H1 (cell line): ENCODE measurements around the gene NUMB. TPM values are rescaled to one million over a fixed set of nuclear protein-coding genes. Genes with fewer than 3 reads are reported as not detected.

Experiments used
- CTCF ChIA-PET: fragments of 300-600 bp; sonication (Branson Sonifier 250); formaldehyde crosslinking; loops from one replicate; lab custom pipeline; 2021; ENCODE audit not compliant: partially characterized antibody; lab: Charles Lee
- POLR2A ChIA-PET: fragments of 300-600 bp; sonication (Branson Sonifier 250); formaldehyde crosslinking; loops from one replicate; lab custom pipeline; 2021; ENCODE audit warnings: inconsistent platforms; ENCODE audit not compliant: partially characterized antibody; lab: Charles Lee
- DNase-seq, 2 experiments: peaks; one replicate each; pipeline versions ENCODE4 v3.0.0 to v3.0.0-alpha.2; 2010 to 2022; ENCODE audit warnings: low spot score in 2 of 2, low read depth in 1 of 2, mixed read lengths in 1 of 2
- FAIRE-seq: peaks from 2 replicates; lab custom pipeline; 2011; peaks lifted over from hg19 to GRCh38; lab: Jason Lieb, UNC
- H2AFZ ChIP-seq: 2 replicates; pipeline ENCODE4 v1.8.1; 2012; ENCODE audit warnings: low read length, inconsistent platforms
- H2AK5ac ChIP-seq: 2 replicates; pipeline ENCODE4 v1.6.1; 2013; ENCODE audit warnings: low read depth, low read length
- H2BK120ac ChIP-seq: replicated peaks from 2 replicates; pipeline ENCODE3; 2013; ENCODE audit warnings: low read depth, low read length, inconsistent platforms
- H2BK12ac ChIP-seq: 2 replicates; pipeline ENCODE4 v1.6.1; 2013; ENCODE audit warnings: low read depth, low read length
- H2BK15ac ChIP-seq: 2 replicates; pipeline ENCODE4 v1.6.1; 2013; ENCODE audit warnings: low read length
- H2BK20ac ChIP-seq: 2 replicates; pipeline ENCODE4 v1.6.1; 2013; ENCODE audit warnings: low read length
- H2BK5ac ChIP-seq: 2 replicates; pipeline ENCODE4 v1.6.1; 2013; ENCODE audit warnings: low read depth, low read length
- H3K14ac ChIP-seq: 2 replicates; pipeline ENCODE4 v1.6.1; 2013; ENCODE audit warnings: inconsistent platforms; ENCODE audit not compliant: insufficient read length
- H3K18ac ChIP-seq: 2 replicates; pipeline ENCODE4 v1.6.1; 2013; ENCODE audit warnings: low read length; ENCODE audit errors: extremely low read depth
- H3K23ac ChIP-seq: 2 replicates; pipeline ENCODE4 v1.6.1; 2013; ENCODE audit warnings: inconsistent platforms; ENCODE audit not compliant: insufficient read length
- H3K23me2 ChIP-seq: 2 replicates; pipeline ENCODE4 v1.6.1; 2013; ENCODE audit warnings: low read depth, low read length
- H3K27ac ChIP-seq: 2 replicates; pipeline ENCODE4 v1.6.1; 2011; ENCODE audit warnings: low read depth, low read length, inconsistent platforms
- H3K27me3 ChIP-seq, 4 experiments: replicated peaks in 1 of 4; 1 replicate in 1 of 4; 2 replicates in 3 of 4; pipeline versions ENCODE4 v1.6.1 to v1.8.1; 2011 to 2013; ENCODE audit warnings: low read length in 3 of 4, mild to moderate bottlenecking in 3 of 4, inconsistent platforms in 2 of 4, mixed read lengths in 2 of 4, moderate library complexity in 1 of 4; ENCODE audit not compliant: control insufficient read depth in 3 of 4, insufficient read depth in 3 of 4; ENCODE audit errors: extremely low read depth in 1 of 4
- H3K36me3 ChIP-seq, 4 experiments: 2 replicates each; pipeline versions ENCODE4 v1.6.1 to v1.8.1; 2011 to 2013; ENCODE audit warnings: mild to moderate bottlenecking in 4 of 4, low read length in 3 of 4, moderate library complexity in 2 of 4, control low read depth in 1 of 4, inconsistent platforms in 1 of 4; ENCODE audit not compliant: insufficient read depth in 4 of 4, control insufficient read depth in 2 of 4
- H3K4ac ChIP-seq: replicated peaks from 2 replicates; pipeline ENCODE3; 2013; ENCODE audit warnings: low read length, low read depth, mixed read lengths, inconsistent platforms; ENCODE audit not compliant: insufficient read length
- H3K4me1 ChIP-seq, 4 experiments: replicated peaks in 1 of 4; 1 replicate in 1 of 4; 2 replicates in 3 of 4; pipeline versions ENCODE4 v1.6.1 to v1.8.1; 2011 to 2013; ENCODE audit warnings: low read length in 3 of 4, inconsistent platforms in 2 of 4, mixed read lengths in 1 of 4; ENCODE audit not compliant: insufficient read depth in 4 of 4, control insufficient read depth in 3 of 4
- H3K4me2 ChIP-seq, 2 experiments: 2 replicates each; pipeline versions ENCODE4 v1.6.1 to v1.8.1; 2011 to 2013; ENCODE audit warnings: low read depth in 2 of 2, low read length in 2 of 2, control low read depth in 1 of 2, inconsistent platforms in 1 of 2, mild to moderate bottlenecking in 1 of 2; ENCODE audit not compliant: insufficient read depth in 1 of 2
- H3K4me3 ChIP-seq, 4 experiments: fragments of 200-600, 300-600 bp in 1 of 4; sonication (generic), shearing (Covaris generic), sonication (Bioruptor Twin) in 1 of 4; 2 replicates each; pipeline versions ENCODE4 v1.5.1 to v1.8.1; 2011 to 2016; ENCODE audit warnings: low read length in 4 of 4, low read depth in 3 of 4, control low read depth in 2 of 4, inconsistent platforms in 2 of 4, mild to moderate bottlenecking in 2 of 4, mixed read lengths in 1 of 4, moderate library complexity in 1 of 4; ENCODE audit not compliant: insufficient read depth in 2 of 4; ENCODE audit errors: extremely low read depth in 1 of 4
- H3K56ac ChIP-seq: replicated peaks from 2 replicates; pipeline ENCODE3; 2013; ENCODE audit warnings: low read depth, mild to moderate bottlenecking, mixed read lengths, low read length, inconsistent platforms; ENCODE audit not compliant: insufficient read length
- H3K79me1 ChIP-seq: 2 replicates; pipeline ENCODE4 v1.6.1; 2013; ENCODE audit warnings: low read depth, low read length, control low read depth
- H3K79me2 ChIP-seq, 2 experiments: 2 replicates each; pipeline versions ENCODE4 v1.6.1 to v1.8.1; 2012 to 2013; ENCODE audit warnings: low read length in 2 of 2, mild to moderate bottlenecking in 2 of 2, inconsistent platforms in 1 of 2; ENCODE audit not compliant: insufficient read depth in 2 of 2, control insufficient read depth in 1 of 2
- H3K9ac ChIP-seq, 4 experiments: replicated peaks in 1 of 4; 1 replicate in 1 of 4; 2 replicates in 3 of 4; pipeline versions ENCODE4 v1.6.1 to v1.8.1; 2011 to 2013; ENCODE audit warnings: low read depth in 3 of 4, low read length in 3 of 4, control low read depth in 2 of 4, mild to moderate bottlenecking in 2 of 4, moderate library complexity in 2 of 4, inconsistent platforms in 1 of 4; ENCODE audit errors: extremely low read depth in 1 of 4
- H3K9me3 ChIP-seq, 2 experiments: 2 replicates each; pipeline versions ENCODE4 v1.6.1 to v1.8.1; 2012 to 2013; ENCODE audit warnings: mild to moderate bottlenecking in 2 of 2, moderate library complexity in 2 of 2, control low read depth in 1 of 2, inconsistent platforms in 1 of 2, low read depth in 1 of 2, low read length in 1 of 2, mixed read lengths in 1 of 2; ENCODE audit not compliant: insufficient read depth in 2 of 2
- H4K20me1 ChIP-seq, 2 experiments: replicated peaks in 1 of 2; 2 replicates each; pipeline versions ENCODE3 to v1.8.1; 2011 to 2013; ENCODE audit warnings: inconsistent platforms in 2 of 2, low read length in 2 of 2, mild to moderate bottlenecking in 1 of 2; ENCODE audit not compliant: insufficient read depth in 2 of 2, control insufficient read depth in 1 of 2
- H4K5ac ChIP-seq: 2 replicates; pipeline ENCODE4 v1.6.1; 2013; ENCODE audit warnings: low read length, low read depth, mixed read lengths, inconsistent platforms; ENCODE audit not compliant: insufficient read length
- H4K8ac ChIP-seq: 2 replicates; pipeline ENCODE4 v1.8.0; 2013; ENCODE audit warnings: mild to moderate bottlenecking, moderate library complexity, low read length, inconsistent platforms; ENCODE audit not compliant: insufficient read depth; ENCODE audit errors: extremely low read depth
- H4K91ac ChIP-seq: replicated peaks from 2 replicates; pipeline ENCODE3; 2013; ENCODE audit warnings: low read length, mixed read lengths, inconsistent platforms; ENCODE audit not compliant: insufficient read length
- FOSL1 ChIP-seq: IDR thresholded peaks from 2 replicates; pipeline ENCODE4 v1.6.1; 2011; ENCODE audit warnings: mild to moderate bottlenecking, low read depth, low read length, moderate library complexity; ENCODE audit not compliant: insufficient read depth
- KDM1A ChIP-seq: fragments of 200-600, 300-600 bp; sonication (generic); IDR thresholded peaks from 2 replicates; pipeline ENCODE4 v1.7.1; 2016; ENCODE audit warnings: mild to moderate bottlenecking, low read length, borderline replicate concordance
- WGBS, 2 experiments: shearing (Covaris generic) in 1 of 2; methylation state at CpG; one replicate each; pipeline versions ENCODE4 v1.1.6 to v1.1.7; 2013 to 2015; ENCODE audit warnings: low lambda C conversion rate in 2 of 2, mixed read lengths in 2 of 2, inconsistent platforms in 1 of 2, low coverage in 1 of 2, missing lambda C conversion rate in 1 of 2; ENCODE audit not compliant: insufficient replicate concordance in 2 of 2, insufficient coverage in 1 of 2, insufficient read length in 1 of 2; ENCODE audit errors: extremely low coverage in 1 of 2, missing lambda C conversion rate in 1 of 2; 5-methylcytosine and 5-hydroxymethylcytosine counted together
- polyA plus RNA-seq, 7 experiments: library from polyadenylated mRNA; depleted of rRNA in 3 of 7; stranded (reverse) in 5 of 7; unstranded in 2 of 7; fragments of >200 nt in 5 of 7; fragments of 200-250 nt in 2 of 7; gene quantifications; 1 replicate in 5 of 7; 2 replicates in 1 of 7; 4 replicates in 1 of 7; pipeline versions ENCODE4 v1.2.1 to v1.2.3, GENCODE V29; 2011 to 2013; ENCODE audit warnings: missing spikeins in 2 of 7, mixed read lengths in 2 of 7
- total RNA-seq: library from RNA; stranded (reverse); fragmentation: NEBNext Ultra II Directional; extraction: Animal tissue kit (Norgen Biotek cat#: 25700); gene quantifications from 2 replicates; pipeline ENCODE4 v1.2.1, GENCODE V29; 2021

NUMB gene
- total and polyA plus RNA-seq, 2 of the 8 experiments (the other 6 are each of a cell fraction or from before 2014, with no cell fraction given) = 54.3 to 78.1 TPM

GRCh38 chr14:73243748-73244147, 214.6 kb downstream of the NUMB start:
- H3K56ac ChIP-seq = no peak overlapping the region
- no peak overlapping the region for H2BK20ac ChIP-seq
- ChIA-PET POLR2A (interaction anchor here (0.5 to 1.6 kb wide), 3 partner anchors 12 to 245 kb away, joined by 3 to 5 read pairs (median 4); partner anchors contain the start of gene RBM25), CTCF (interaction anchor here (1.6 to 5.8 kb wide), 3 partner anchors 12 to 229 kb away, joined by 3 to 35 read pairs (median 5); no protein-coding TSS in a partner anchor)
- H3K23me2 ChIP-seq = peaks cover 4% of the 10 kb centered on the region; the same call in 1 of the 2 replicates
- H3K4me3 ChIP-seq = no peak overlapping the region
- no peak overlapping the region for H2BK5ac ChIP-seq
- no peak overlapping the region for H2AFZ ChIP-seq
- no peak overlapping the region for H2BK120ac ChIP-seq
- no peak overlapping the region for H3K18ac ChIP-seq
- peaks cover 3 to 20% (median 13%) of the 10 kb centered on the region in 4 experiments for H3K4me1 ChIP-seq
- DNase-seq = no peak
- no peak overlapping the region for H2BK12ac ChIP-seq
- WGBS, 2 experiments = 97% methylated on average over 2 of the region's 2 CpGs; no CpG with 5 or more reads in 1 of the 2 experiments
- FAIRE-seq = no peak
- H2AK5ac ChIP-seq = no peak overlapping the region
- H3K14ac ChIP-seq = no peak overlapping the region
- TF ChIP-seq KDM1A (peak; percentile 81), FOSL1 (no peak)
- no peak overlapping the region for H3K4ac ChIP-seq
- no peaks in the 10 kb centered on the region for H3K9me3 ChIP-seq
- H3K27me3 ChIP-seq = peaks cover 3 to 14% (median 9%) of the 10 kb centered on the region in 4 experiments
- no peak overlapping the region for H3K27ac ChIP-seq
- 0 out of 8 replicates have a peak, but pooled peaks cover 0 to 3% (median 0%) of the 10 kb centered on the region in 4 experiments for H3K36me3 ChIP-seq
- no peak overlapping the region for H4K91ac ChIP-seq
- H3K23ac ChIP-seq = no peak overlapping the region
- no peak overlapping the region for H4K8ac ChIP-seq
- peaks cover 3% of the 10 kb centered on the region in 2 experiments for H4K20me1 ChIP-seq
- H3K9ac ChIP-seq = no peak overlapping the region
- H3K79me2 ChIP-seq = peaks cover 0 to 11% of the 10 kb centered on the region in 2 experiments; a peak in 2 of 4 replicates
- no peak overlapping the region for H2BK15ac ChIP-seq
- H4K5ac ChIP-seq = no peak overlapping the region
- H3K4me2 ChIP-seq = no peak overlapping the region
- H3K79me1 ChIP-seq = peaks cover 5% of the 10 kb centered on the region
